GM19372 (cell line): ENCODE results near the gene IGSF3.

Experiments
- ATAC-seq: cut with Tn5 transposase; IDR thresholded peaks from one replicate; pipeline ENCODE4 v1.9.1; 2021; ENCODE audit warnings: mild to moderate bottlenecking, low read depth, moderate library complexity; ENCODE audit not compliant: unreplicated experiment

Gene IGSF3

GRCh38 chr1:116686723-116687352 is 19.3 kb upstream of the IGSF3 start:
- no peak for ATAC-seq

GRCh38 chr1:116686175-116686574 is 18.6 kb upstream of the IGSF3 start:
- ATAC-seq, result no peak

GRCh38 chr1:116684575-116684974 is 17.0 kb upstream of the IGSF3 start:
- ATAC-seq, result no peak

GRCh38 chr1:116682641-116683221 is 15.2 kb upstream of the IGSF3 start:
- ATAC-seq, result no peak

- no peak for ATAC-seq
Measured at GRCh38 chr1:116681343-116681899, 13.9 kb upstream of the IGSF3 start.

DNA sequence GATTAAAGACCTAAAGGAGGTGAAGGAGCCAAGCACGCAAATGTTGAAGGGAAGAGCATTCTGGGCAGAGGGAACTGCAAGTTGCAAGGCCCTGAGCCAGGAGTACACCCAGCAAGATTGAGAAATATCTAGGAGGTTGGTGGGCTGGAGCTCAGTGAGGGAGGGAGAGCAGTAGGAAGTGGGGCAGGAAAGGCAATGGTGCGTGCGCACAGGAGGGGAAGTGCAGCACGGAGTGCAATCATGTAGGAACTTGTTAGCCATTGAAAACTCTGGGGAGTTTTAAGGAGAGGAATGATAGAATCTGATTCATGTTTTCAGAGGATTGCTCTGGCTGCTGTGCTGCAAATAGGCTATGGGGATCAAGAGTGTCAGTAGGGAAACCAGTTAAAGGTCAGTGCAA is 13.2 kb upstream of the IGSF3 start:
- no peak for ATAC-seq

DNA sequence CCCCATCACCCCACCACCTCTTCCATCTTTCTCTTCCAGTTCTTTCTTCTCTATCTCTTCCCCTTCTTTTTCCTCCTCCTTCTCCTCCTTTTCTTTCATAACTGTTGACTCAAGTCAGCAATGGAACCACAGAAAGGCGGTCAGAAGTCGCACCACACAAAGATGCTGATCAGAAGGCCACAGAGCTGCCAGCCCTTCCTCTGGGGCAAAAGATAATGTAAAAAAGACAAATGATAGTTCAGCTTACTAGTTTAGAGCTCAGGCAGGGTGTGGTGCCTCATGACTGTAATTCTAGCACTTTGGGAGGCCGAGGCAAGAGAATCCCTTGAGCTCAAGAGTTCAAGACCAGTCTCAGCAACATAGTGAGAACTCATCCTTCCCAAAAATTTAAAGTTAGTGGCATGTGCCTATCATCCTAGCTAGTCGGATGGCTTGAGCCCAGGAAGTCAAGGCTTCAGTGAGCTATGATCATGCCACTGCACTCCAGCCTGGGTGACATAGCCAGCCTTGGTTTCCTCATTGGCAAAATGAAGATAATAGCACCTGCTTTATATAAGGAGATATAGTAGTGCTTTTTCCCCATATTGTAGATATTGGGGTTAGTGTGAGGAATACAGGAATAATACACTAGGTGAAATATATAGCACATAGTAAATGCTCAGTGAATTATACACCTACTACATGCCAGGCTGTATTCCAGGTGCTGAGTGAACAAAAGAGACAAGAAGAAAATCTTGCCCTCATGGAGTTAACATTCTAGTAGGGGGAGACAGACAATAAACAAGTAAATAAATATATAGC is 12.5 kb upstream of the IGSF3 start:
- ATAC-seq, result no peak

GRCh38 chr1:116679091-116679827 is 11.7 kb upstream of the IGSF3 start:
- no peak for ATAC-seq

GRCh38 chr1:116678732-116679090 is 11.2 kb upstream of the IGSF3 start:
- ATAC-seq, result no peak

- no peak for ATAC-seq
Measured at GRCh38 chr1:116677474-116678062, 10.0 kb upstream of the IGSF3 start.

GRCh38 chr1:116676291-116676690 is 8.8 kb upstream of the IGSF3 start:
- no peak for ATAC-seq

GRCh38 chr1:116674751-116675150 is 7.2 kb upstream of the IGSF3 start:
- ATAC-seq, result no peak

DNA sequence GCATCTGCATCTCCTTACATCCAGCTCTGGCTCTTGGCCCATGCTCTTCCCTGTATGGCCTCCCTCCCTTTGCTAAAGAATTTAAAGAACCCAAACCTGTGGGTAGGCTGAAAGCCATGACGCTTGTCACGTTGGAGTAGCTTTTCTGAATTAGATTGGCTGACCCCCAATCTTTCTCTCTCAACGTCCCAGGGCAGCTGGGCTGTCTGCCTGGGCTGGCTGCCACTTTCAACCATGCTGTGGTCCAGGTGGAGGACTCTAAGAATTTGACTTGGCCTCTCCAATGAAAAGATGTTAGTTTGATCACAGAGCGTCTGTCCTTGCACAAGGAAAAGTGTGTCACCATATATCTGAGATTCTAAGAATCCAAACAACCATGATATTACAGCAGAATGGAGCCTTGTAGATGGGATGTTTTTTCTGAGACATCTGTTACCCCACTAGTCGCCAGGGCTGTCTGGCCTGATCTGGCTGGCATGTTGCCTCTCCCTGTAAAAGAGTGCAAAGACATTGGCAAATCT is 6.5 kb upstream of the IGSF3 start:
- ATAC-seq, result no peak

GRCh38 chr1:116671912-116672311 is 4.4 kb upstream of the IGSF3 start:
- no peak for ATAC-seq

DNA sequence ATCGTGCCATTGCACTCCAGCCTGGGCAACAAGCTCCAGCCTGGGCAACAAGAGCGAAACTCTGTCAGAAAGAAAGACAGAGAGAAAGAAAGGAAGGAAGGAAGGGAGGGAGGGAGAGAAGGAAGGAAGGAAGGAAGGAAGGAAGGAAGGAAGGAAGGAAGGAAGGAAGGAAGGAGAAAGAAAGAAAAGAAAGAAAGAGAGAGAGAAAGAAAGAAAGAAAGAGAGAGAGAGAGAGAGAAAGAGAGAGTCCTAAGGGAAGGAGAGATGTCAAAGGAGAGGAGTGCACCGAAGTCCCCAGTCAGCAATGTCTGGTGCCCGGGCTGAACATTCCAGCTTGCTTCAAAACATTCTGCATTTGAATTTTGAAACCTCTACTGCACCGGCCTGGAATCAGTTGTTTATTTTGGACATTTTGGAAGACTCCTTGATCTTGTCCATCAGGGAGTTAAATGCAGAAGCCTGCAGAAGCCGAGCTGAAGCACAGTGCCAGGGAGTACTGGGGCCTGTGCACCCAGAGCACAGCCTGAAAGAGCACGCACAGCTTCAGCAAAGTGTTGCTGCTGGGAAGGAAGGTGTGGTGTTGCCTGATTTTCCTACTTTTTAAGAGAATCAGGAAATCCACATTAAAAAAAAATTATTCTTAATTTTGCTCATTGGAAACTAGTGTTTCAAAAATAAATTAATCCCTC is 3.7 kb upstream of the IGSF3 start:
- ATAC-seq, result no peak

DNA sequence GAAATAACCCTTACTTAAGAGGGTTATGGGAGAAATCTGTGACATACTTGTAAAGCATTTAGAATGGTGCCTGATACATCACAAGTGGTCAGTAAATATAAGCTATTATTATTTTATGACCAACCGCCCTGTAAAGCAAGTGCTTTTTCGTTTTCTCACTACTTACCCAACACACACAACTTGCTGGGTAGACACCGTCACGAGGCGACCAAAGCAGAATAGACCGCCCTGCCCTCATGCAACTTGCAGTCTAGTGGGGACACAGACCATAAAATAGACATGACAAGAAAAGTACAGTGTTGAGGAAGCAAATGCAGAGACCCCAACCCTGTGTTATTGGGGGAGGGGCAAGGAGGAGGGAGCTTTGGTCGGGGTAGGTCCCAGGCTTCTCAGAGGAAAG is 744 bp upstream of the IGSF3 start:
- ATAC-seq, result no peak

DNA sequence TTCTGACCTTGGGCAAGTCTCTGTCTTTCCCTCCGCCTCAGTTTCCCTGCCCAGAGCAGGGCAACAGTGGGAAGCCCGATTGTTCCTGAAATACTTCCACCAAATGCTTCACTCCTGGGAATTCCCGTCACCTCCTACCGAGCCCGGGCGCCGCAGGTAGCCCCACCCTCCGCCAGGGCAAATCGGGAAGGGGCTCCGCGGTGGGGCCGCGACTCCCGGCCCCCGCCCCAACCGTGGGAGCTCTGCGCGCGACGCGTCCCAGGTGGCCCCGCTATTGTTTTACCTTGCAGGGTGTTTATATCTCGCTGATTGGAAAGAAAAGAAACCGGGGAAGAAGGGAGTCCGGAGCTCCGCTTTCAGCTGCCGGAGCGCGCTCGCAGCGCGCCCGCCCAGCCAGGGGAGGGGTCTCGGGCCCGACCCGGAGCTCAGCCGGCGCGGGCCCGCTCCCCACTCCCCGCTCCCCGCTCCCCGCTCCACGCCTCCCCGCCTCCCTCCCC is 407 bp downstream of the IGSF3 start:
- no peak for ATAC-seq

DNA sequence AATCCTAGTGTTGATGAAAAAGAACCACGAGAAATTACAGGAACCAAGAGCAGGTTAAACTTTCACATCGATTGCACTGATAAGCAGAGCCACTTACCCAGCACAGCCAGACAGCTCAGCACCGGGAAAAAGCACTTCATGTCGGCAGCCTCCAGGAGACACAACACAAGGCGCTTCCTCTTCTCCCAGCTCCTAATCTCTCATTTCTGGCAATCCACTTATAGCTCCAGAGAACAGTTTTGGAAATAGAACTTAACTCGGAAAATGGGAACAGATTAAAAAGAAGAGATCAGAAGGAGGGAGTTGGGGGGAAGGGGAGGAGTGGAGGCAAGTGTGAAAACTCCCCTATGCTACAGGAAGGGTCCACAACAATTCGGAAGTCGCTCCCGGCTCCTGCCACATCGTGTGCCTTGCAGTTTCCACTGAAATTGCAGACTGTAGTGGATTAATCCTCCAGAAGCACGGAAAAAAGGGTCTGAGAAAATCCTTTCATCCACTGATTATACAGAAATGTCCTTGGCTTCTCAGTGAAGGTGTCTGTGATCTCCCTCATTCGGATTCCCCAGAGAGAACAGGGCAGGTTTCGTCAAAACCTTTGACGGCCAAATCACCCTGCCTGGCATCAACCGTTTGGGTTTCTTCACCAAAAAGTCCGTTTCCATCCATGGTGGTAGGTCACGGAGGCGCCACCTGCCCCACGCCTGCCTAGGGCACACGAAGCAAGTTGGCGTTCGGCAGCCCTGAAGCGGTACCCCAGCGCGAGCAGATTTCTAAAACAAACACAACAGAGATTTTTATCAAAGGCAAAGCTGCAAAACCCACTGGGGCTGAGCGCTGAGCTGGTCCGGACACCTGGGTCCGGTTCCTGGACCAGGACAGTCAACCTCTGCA is 1.1 kb downstream of the IGSF3 start:
- no peak for ATAC-seq

GRCh38 chr1:116664978-116665371 is 2.6 kb downstream of the IGSF3 start:
- ATAC-seq, result no peak
